Right ventricle myocardium superior (tissue), 1 donor: ENCODE results near the gene BRSK2. TPM values are rescaled to one million over a fixed set of nuclear protein-coding genes. Genes with fewer than 3 reads are reported as not detected.

Source experiments
- ATAC-seq: fragments of 200-7000 bp; cut with Tn5 transposase; one replicate; pipeline ENCODE4 v1.9.1; 2020; ENCODE audit warnings: mild to moderate bottlenecking; ENCODE audit not compliant: poor library complexity
- DNase-seq: peaks from one replicate; pipeline ENCODE4 v3.0.0-alpha.2; 2020
- intact Hi-C: fragments of 100-400 bp; cut with DNase I; formaldehyde crosslinking; loops from one replicate; pipeline ENCODE4 v1.11.2; 2022
- total RNA-seq: library from RNA; stranded (reverse); fragmentation: NEBNext Ultra II Directional; extraction: Animal tissue kit (Norgen Biotek cat#: 25700); gene quantifications from one replicate; pipeline ENCODE4 v1.2.1, GENCODE V29; 2021
- donor health status: DM: no; HTN: yes; CAD: no; lungs with severe emphysema.

BRSK2 gene
- total RNA-seq, 1 donor from 2014 or later: 0.67 TPM

DNA sequence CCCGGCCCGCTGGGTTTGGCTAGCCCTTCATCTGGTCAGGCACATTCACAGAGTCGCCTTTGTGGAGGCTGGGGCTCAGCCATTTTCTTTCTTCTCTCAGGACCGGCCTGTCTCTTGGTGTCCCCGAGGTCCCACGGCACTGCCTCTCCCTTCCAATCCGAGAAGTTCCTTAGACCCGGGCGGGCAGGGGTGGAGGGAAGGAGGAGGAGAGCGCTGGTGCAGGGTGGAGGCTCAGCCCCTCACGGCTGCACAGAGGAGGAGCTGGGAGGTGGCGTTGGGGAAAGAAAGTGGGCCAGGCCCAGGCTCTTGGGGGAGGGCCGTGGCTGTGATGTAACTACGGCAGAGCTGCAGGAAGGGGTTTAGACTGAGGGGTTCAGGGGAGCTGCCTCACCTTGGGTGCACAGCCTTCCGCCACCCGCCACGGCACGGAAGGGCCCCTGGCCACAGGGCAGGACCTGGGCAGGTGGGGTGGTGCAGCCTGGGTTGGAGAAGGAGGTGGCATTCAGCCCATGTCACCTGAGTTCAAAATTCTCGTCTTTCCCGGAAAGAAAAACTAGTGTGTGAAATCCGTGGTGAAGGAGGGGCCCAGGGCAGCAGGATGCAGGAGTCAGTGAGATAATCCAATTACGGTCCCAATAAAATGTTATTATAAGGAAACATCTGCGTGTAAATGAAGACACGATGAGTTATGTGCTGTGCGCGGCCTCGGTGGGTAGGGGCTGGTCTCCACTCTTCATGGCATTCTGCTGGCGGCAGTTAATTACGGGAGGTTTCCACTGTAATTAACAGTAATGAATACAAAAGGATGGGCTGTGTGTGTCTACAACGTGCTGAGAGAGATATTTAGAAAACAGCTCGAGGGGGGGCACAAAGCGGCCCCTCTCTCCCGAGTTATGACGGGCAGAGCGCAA, 1.7 kb downstream of the BRSK2 start:
- DNase-seq (no peak), ATAC-seq (no peak)
- intact Hi-C loops: no loop called here

DNA sequence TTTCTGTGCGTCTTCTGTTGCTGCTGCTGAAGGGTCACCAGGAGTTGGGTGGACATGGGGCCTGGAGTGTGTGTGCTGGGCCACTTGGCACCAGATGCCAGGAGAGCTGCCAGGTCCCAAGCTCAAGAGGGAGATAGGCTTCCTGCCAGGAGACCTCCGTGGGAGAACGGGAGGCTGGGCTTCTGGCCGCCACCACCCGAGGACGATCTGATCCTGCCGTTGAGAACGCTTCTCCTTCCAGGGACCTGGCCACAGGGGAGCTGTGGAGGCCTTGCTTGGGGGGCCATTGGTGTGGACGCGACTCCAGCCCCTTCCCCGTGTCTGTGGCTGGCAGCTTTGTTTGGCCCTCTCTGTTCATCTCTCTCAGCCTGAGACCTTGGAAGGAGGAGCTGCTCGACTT, 2.4 kb downstream of the BRSK2 start:
- DNase-seq: no peak
- intact Hi-C loops: no loop called here
- ATAC-seq: no peak

- intact Hi-C loops: no loop called here
- DNase-seq: no peak
- no peak for ATAC-seq
Observed at GRCh38 chr11:1392561-1392960, 2.8 kb downstream of the BRSK2 start.

DNA sequence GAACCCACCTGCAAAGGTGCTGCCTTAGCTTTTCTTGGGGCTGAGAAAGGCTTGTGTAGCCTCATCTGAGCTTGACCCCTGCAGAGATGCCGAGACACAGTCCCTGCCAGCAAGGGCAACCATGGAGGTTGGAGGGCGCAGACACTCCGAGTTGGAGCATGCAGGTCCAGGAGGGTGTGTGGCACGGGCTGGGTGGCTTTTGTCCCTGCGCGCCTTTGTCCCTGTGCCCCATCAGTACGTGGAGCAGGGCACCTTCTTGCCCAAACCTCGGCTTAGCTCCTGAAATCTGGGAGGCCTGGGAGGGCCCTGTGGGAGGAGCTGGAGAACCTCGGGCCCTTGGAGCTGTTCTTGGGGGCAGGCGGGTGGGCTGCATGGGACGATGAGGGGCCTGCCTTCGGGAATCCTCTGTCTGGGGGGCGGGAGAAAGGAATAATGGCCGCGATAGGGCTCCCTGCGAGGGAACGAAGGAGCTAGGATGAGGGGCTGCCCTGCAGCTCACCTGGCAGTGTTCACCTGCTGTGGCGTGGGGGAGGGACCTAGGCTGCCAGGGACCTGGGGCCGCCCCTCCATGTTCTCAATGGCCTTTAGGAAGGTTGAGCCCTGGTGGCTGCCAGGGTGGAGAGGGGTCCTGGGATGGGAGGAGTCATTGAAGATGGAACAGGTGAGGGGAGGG, 3.4 kb downstream of the BRSK2 start:
- intact Hi-C loops: no loop called here
- DNase-seq (peak; percentile 32), ATAC-seq (no peak)

GRCh38 chr11:1394936-1395772, 5.4 kb downstream of the BRSK2 start:
- DNase-seq: peak; percentile 24
- no peak for ATAC-seq
- intact Hi-C loops: no loop called here

DNA sequence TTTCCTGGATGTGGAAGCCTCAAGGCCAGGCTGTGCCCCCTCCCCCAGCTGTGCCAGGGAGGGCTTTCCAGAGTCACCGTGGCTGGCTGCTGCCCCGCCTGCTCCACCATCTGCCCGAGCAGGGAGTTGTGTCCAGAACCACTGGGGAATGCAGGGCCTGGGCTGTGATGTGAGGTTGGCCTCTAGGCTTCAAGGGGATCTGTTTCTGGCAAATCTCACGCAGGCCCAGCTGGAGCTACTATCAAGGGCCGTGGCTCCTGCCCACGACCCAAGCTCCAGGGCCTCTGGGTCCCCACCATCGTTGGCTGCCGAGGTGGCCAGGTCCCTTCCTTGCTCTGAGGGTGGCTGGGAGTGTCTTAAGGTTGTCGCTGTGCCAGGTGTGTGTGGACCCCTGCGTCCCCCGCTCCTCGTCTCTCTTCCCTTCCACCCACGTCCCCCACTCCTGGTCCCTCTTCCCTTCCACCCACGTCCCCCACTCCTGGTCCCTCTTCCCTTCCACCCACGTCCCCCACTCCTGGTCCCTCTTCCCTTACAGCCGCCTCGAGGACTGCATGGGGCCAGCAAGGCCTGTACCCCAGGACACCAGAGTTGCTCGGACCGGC, 6.1 kb downstream of the BRSK2 start:
- ATAC-seq (no peak), DNase-seq (peak; percentile 24)
- intact Hi-C loops: no loop called here

GRCh38 chr11:1396375-1396841, 6.7 kb downstream of the BRSK2 start:
- intact Hi-C loops: no loop called here
- DNase-seq: peak; percentile 22

DNA sequence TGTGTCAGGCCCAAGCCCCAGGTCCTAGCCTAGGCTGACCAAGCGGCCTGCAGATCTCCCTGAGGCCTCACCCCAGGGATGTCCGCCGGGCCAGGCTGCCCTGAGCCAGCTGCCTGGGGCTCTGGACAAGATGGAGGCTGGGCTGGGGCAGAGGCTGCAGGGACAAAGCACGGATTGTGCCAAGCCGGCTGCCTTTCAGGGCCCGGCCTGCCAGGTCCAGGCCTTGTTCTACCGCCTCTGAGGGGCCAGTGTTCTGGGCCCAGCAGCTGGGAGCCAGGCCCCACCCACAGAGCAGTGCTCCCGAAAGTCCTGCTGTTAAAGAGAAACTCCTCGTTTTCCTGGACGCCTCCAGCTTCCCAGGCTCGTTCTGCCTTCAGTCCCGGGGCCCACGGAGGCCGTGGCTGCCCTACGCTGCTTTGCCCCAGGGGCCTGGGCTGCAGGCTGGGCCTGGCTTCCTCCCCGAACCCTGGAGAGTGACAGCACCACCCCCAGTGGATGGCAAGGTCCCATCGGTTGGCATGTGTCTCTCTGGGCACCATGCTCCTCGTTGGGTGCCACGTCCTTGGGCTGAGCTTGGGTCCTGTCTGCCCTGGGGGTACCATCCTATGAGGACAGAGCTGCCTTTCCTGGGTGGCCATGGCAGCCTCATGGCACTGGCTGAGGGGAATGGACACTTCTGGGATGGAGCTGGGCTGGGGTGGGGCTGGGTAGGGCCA, 7.6 kb downstream of the BRSK2 start:
- no peak for ATAC-seq
- peak; percentile 36 for DNase-seq
- intact Hi-C loops: no loop called here

More at GRCh38 chr11:1396375-1396841, 6.7 kb downstream of the BRSK2 start:
- ATAC-seq: no peak

- intact Hi-C loops: no loop called here
- DNase-seq: peak; percentile 24
Observed at GRCh38 chr11:1397862-1398527, 8.3 kb downstream of the BRSK2 start.

GRCh38 chr11:1398528-1399235, 8.9 kb downstream of the BRSK2 start:
- peak; percentile 20 for DNase-seq
- ATAC-seq: no peak
- intact Hi-C loops: no loop called here

More at GRCh38 chr11:1397862-1398527, 8.3 kb downstream of the BRSK2 start:
- ATAC-seq: no peak

DNA sequence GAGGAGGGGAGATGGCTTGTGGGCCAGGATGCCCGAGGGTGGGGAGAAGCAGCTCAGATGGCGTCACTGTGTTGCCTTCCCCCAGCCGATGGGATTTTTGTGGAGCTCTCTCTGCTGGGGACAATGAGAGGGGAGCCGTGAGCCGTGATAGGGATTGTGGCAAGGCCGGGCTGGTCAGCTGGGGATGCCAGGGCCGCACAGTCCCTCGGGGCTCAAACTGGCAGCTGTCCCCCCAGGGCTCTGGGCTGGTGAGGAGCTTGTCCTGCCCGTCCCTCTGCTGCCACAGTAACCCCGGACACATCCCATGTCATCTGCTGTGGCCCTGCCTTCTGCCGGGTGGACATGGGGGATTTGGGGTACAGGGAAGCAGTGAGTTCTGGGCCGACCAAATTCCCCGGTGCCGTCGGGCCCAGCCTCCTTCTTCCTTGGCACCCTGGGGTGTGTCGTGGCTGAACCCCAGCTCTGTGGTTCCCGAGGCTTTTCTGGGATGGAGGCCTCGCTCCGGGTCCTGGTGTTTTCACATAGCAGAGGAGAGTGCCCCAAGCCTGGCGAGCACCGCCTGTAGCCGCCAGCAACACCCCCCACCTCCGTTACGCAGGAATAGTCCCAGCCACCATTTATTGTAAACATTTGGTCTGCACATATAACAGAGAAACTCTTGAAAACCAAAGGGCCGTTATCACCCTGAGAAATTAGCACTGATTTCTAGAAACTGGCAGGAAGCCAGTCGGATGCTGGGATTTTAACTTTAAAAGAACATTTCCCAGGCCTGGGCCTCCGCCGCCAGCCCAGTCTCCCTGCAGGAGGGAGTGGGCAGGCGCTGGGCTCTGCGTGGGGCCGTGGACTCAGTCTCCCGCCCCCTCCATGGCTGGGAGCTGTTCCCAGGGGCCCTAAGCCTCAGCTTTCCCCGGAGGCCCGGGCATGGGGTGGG, 9.9 kb downstream of the BRSK2 start:
- peak; percentile 26 for DNase-seq
- intact Hi-C loops: no loop called here

GRCh38 chr11:1400317-1401170, 10.8 kb downstream of the BRSK2 start:
- ATAC-seq (no peak), DNase-seq (peak; percentile 33)
- intact Hi-C loops: no loop called here

More for the DNA sequence above, 9.9 kb downstream of the BRSK2 start:
- ATAC-seq: no peak

DNA sequence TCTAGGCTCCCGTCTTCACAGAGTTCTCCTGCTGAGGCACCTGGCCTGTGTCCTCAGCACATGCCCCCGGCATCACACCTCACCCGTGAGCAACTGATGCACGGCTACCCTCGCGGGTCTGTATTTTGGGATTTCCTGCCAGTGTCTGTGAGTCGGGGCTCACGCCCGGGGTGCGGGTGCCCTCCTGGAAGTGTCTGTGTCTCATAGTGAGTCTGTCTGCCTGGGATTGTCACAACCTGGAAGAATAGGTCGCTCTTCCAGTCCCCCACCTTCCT, 11.4 kb downstream of the BRSK2 start:
- intact Hi-C loops: no loop called here
- peak; percentile 33 for DNase-seq
- ATAC-seq: no peak

DNA sequence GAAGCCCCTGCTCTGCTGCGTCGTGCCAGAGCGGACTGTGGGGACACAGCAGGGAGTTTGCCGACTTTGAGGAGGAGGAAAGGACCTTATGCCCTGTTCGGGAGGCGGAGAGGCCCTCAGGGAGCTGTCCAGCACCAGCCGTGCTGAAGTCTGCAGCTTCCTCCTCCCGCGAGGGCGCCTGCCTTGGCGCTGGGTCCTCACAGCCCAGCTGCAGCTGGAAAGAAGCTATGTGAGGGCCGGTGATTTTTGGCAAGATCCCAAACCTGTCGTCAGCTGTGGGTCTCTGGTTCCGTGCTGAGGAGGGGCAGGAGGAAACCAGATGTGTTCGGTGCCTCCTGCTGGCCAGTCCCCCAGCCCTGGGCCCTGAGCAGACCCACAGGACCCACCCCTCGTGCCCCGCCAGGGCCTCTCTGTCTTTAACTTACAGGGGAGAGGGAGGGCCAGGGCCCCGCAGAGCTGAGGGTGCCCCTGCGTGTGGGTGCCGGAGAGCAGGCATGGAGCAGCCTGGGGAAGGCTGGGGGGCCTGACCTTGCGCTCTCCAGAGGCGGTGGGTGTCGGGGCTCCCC, 12.0 kb downstream of the BRSK2 start:
- intact Hi-C loops: no loop called here
- peak; percentile 75 for DNase-seq
- peak; percentile 75 for ATAC-seq
